K562 (cell line): ENCODE results near the gene CPNE1. TPM values are rescaled to one million over a fixed set of nuclear protein-coding genes. Genes with fewer than 3 reads are reported as not detected.

Experiments used
- polyA plus RNA-seq, 8 experiments: library from polyadenylated mRNA; depleted of rRNA in 4 of 8; stranded (reverse) in 5 of 8; unstranded in 3 of 8; fragments of >200 nt; fragmentation: Nextera tagmentation in 2 of 8; fragmentation: Illumina TruSeq in 1 of 8; extraction: Ambion mirVana in 2 of 8; extraction: Trizol in 1 of 8; gene quantifications; 2 replicates each; pipeline versions ENCODE4 v1.2.1 to v1.2.3, GENCODE V29; 2011 to 2014; ENCODE audit warnings: inconsistent platforms in 1 of 8, missing spikeins in 1 of 8
- small RNA-seq: library from RNA; depleted of rRNA; stranded (forward); fragments of <200 nt; gene quantifications from one replicate; pipeline ENCODE3, GENCODE V24; 2014
- total RNA-seq, 7 experiments: library from RNA; depleted of rRNA in 6 of 7; stranded (reverse); fragments of >200 nt in 6 of 7; fragmentation: Illumina TruSeq in 2 of 7; extraction: Trizol in 2 of 7; gene quantifications; 2 replicates each; pipeline versions ENCODE4 v1.2.1 to v1.2.3, GENCODE V29; 2011 to 2021; ENCODE audit warnings: low replicate concordance in 1 of 7

The CPNE1 gene
- total and polyA plus RNA-seq, 9 of the 15 experiments (the other 6 are each of a cell fraction or from before 2014, with no cell fraction given): 42.1 to 102 (median 56.0) TPM

Small RNA genes within 50 kb of the gene (small RNA-seq; reads per million reads assigned to genes)
- not detected for gene RNU6-759P
- gene RPL37P1: not detected

Other genes starting within 250 kb of the CPNE1 start
Only the 7 nearest of the 10 such genes appear.
- 121 and 137 TPM in 2 replicates for gene ERGIC3, start 122.8 kb downstream of the CPNE1 start, total RNA-seq (2014; rRNA removed)
- 117 and 147 TPM in 2 replicates for gene ERGIC3, start 122.8 kb downstream of the CPNE1 start, total RNA-seq (2014; rRNA removed; fragmentation: Illumina TruSeq; extraction: Trizol)
- gene ERGIC3, start 122.8 kb downstream of the CPNE1 start, total RNA-seq (2015; rRNA removed; fragmentation: Illumina TruSeq; extraction: Trizol): 155 and 160 TPM in 2 replicates
- 176 and 184 TPM in 2 replicates for gene ERGIC3, start 122.8 kb downstream of the CPNE1 start, total RNA-seq (2021)
- 261 and 327 TPM in 2 replicates for gene ERGIC3, start 122.8 kb downstream of the CPNE1 start, polyA plus RNA-seq (2011; rRNA removed)
- gene ERGIC3, start 122.8 kb downstream of the CPNE1 start, polyA plus RNA-seq (2014; fragmentation: Illumina TruSeq; extraction: Trizol): 201 and 212 TPM in 2 replicates
- 100 to 1,000 TPM; 243 to 278 TPM for gene ERGIC3, start 122.8 kb downstream of the CPNE1 start, polyA plus RNA-seq (2014; fragmentation: Nextera tagmentation; extraction: Ambion mirVana)
- gene ERGIC3, start 122.8 kb downstream of the CPNE1 start, polyA plus RNA-seq (2014; rRNA removed): 153 TPM in 2 replicates
- gene SPAG4, start 49.1 kb downstream of the CPNE1 start, total RNA-seq (2014; rRNA removed): 5.3 and 6.4 TPM in 2 replicates
- 2.0 and 2.8 TPM in 2 replicates for gene SPAG4, start 49.1 kb downstream of the CPNE1 start, total RNA-seq (2014; rRNA removed; fragmentation: Illumina TruSeq; extraction: Trizol)
- 1.5 and 3.4 TPM in 2 replicates for gene SPAG4, start 49.1 kb downstream of the CPNE1 start, total RNA-seq (2015; rRNA removed; fragmentation: Illumina TruSeq; extraction: Trizol)
- gene SPAG4, start 49.1 kb downstream of the CPNE1 start, total RNA-seq (2021): 7.2 and 9.6 TPM in 2 replicates
- gene SPAG4, start 49.1 kb downstream of the CPNE1 start, polyA plus RNA-seq (2011; rRNA removed): 11.4 and 12.2 TPM in 2 replicates
- 3.0 and 3.6 TPM in 2 replicates for gene SPAG4, start 49.1 kb downstream of the CPNE1 start, polyA plus RNA-seq (2014; fragmentation: Illumina TruSeq; extraction: Trizol)
- 1 to 10 TPM; 1.6 to 4.6 TPM for gene SPAG4, start 49.1 kb downstream of the CPNE1 start, polyA plus RNA-seq (2014; fragmentation: Nextera tagmentation; extraction: Ambion mirVana)
- gene SPAG4, start 49.1 kb downstream of the CPNE1 start, polyA plus RNA-seq (2014; rRNA removed): 6.8 and 8.4 TPM in 2 replicates
- gene RBM12, start within 50 bp of the CPNE1 start, total RNA-seq (2014; rRNA removed): 33.9 and 40.8 TPM in 2 replicates
- gene RBM12, start within 50 bp of the CPNE1 start, total RNA-seq (2014; rRNA removed; fragmentation: Illumina TruSeq; extraction: Trizol): 73.3 and 78.7 TPM in 2 replicates
- gene RBM12, start within 50 bp of the CPNE1 start, total RNA-seq (2015; rRNA removed; fragmentation: Illumina TruSeq; extraction: Trizol): 76.5 and 76.8 TPM in 2 replicates
- 120 TPM in 2 replicates for gene RBM12, start within 50 bp of the CPNE1 start, total RNA-seq (2021)
- gene RBM12, start within 50 bp of the CPNE1 start, polyA plus RNA-seq (2011; rRNA removed): 123 and 144 TPM in 2 replicates
- gene RBM12, start within 50 bp of the CPNE1 start, polyA plus RNA-seq (2014; fragmentation: Illumina TruSeq; extraction: Trizol): 133 and 162 TPM in 2 replicates
- gene RBM12, start within 50 bp of the CPNE1 start, polyA plus RNA-seq (2014; fragmentation: Nextera tagmentation; extraction: Ambion mirVana): 1 to 10 TPM; 5.0 to 10.0 TPM
- gene RBM12, start within 50 bp of the CPNE1 start, polyA plus RNA-seq (2014; rRNA removed): 49.1 and 57.9 TPM in 2 replicates
- 45.0 and 59.4 TPM in 2 replicates for gene NFS1, start 34.5 kb upstream of the CPNE1 start, total RNA-seq (2014; rRNA removed)
- 41.0 and 41.8 TPM in 2 replicates for gene NFS1, start 34.5 kb upstream of the CPNE1 start, total RNA-seq (2014; rRNA removed; fragmentation: Illumina TruSeq; extraction: Trizol)
- 34.1 and 34.7 TPM in 2 replicates for gene NFS1, start 34.5 kb upstream of the CPNE1 start, total RNA-seq (2015; rRNA removed; fragmentation: Illumina TruSeq; extraction: Trizol)
- 47.1 and 52.5 TPM in 2 replicates for gene NFS1, start 34.5 kb upstream of the CPNE1 start, total RNA-seq (2021)
- 72.2 and 76.3 TPM in 2 replicates for gene NFS1, start 34.5 kb upstream of the CPNE1 start, polyA plus RNA-seq (2011; rRNA removed)
- 48.0 and 51.9 TPM in 2 replicates for gene NFS1, start 34.5 kb upstream of the CPNE1 start, polyA plus RNA-seq (2014; fragmentation: Illumina TruSeq; extraction: Trizol)
- 10 to 100 TPM; 11.5 to 13.9 TPM for gene NFS1, start 34.5 kb upstream of the CPNE1 start, polyA plus RNA-seq (2014; fragmentation: Nextera tagmentation; extraction: Ambion mirVana)
- gene NFS1, start 34.5 kb upstream of the CPNE1 start, polyA plus RNA-seq (2014; rRNA removed): 84.8 and 94.6 TPM in 2 replicates
- gene ROMO1, start 34.5 kb upstream of the CPNE1 start, total RNA-seq (2014; rRNA removed): 422 and 571 TPM in 2 replicates
- gene ROMO1, start 34.5 kb upstream of the CPNE1 start, total RNA-seq (2014; rRNA removed; fragmentation: Illumina TruSeq; extraction: Trizol): 46.5 and 50.1 TPM in 2 replicates
- gene ROMO1, start 34.5 kb upstream of the CPNE1 start, total RNA-seq (2015; rRNA removed; fragmentation: Illumina TruSeq; extraction: Trizol): 137 and 139 TPM in 2 replicates
- 217 and 226 TPM in 2 replicates for gene ROMO1, start 34.5 kb upstream of the CPNE1 start, total RNA-seq (2021)
- gene ROMO1, start 34.5 kb upstream of the CPNE1 start, polyA plus RNA-seq (2011; rRNA removed): 179 and 193 TPM in 2 replicates
- gene ROMO1, start 34.5 kb upstream of the CPNE1 start, polyA plus RNA-seq (2014; fragmentation: Illumina TruSeq; extraction: Trizol): 31.8 and 117 TPM in 2 replicates
- 100 to 1,000 TPM; 635 to 741 TPM for gene ROMO1, start 34.5 kb upstream of the CPNE1 start, polyA plus RNA-seq (2014; fragmentation: Nextera tagmentation; extraction: Ambion mirVana)
- gene ROMO1, start 34.5 kb upstream of the CPNE1 start, polyA plus RNA-seq (2014; rRNA removed): 433 and 559 TPM in 2 replicates
- 241 and 314 TPM in 2 replicates for gene RBM39, start 77.4 kb upstream of the CPNE1 start, total RNA-seq (2014; rRNA removed)
- gene RBM39, start 77.4 kb upstream of the CPNE1 start, total RNA-seq (2014; rRNA removed; fragmentation: Illumina TruSeq; extraction: Trizol): 305 and 330 TPM in 2 replicates
- 297 and 319 TPM in 2 replicates for gene RBM39, start 77.4 kb upstream of the CPNE1 start, total RNA-seq (2015; rRNA removed; fragmentation: Illumina TruSeq; extraction: Trizol)
- 241 and 250 TPM in 2 replicates for gene RBM39, start 77.4 kb upstream of the CPNE1 start, total RNA-seq (2021)
- gene RBM39, start 77.4 kb upstream of the CPNE1 start, polyA plus RNA-seq (2011; rRNA removed): 187 and 191 TPM in 2 replicates
- gene RBM39, start 77.4 kb upstream of the CPNE1 start, polyA plus RNA-seq (2014; fragmentation: Illumina TruSeq; extraction: Trizol): 213 and 218 TPM in 2 replicates
- 100 to 1,000 TPM; 143 to 198 TPM for gene RBM39, start 77.4 kb upstream of the CPNE1 start, polyA plus RNA-seq (2014; fragmentation: Nextera tagmentation; extraction: Ambion mirVana)
- 212 and 228 TPM in 2 replicates for gene RBM39, start 77.4 kb upstream of the CPNE1 start, polyA plus RNA-seq (2014; rRNA removed)
- 54.2 and 60.3 TPM in 2 replicates for gene PHF20, start 107.1 kb upstream of the CPNE1 start, total RNA-seq (2014; rRNA removed)
- gene PHF20, start 107.1 kb upstream of the CPNE1 start, total RNA-seq (2014; rRNA removed; fragmentation: Illumina TruSeq; extraction: Trizol): 77.2 and 85.9 TPM in 2 replicates
- gene PHF20, start 107.1 kb upstream of the CPNE1 start, total RNA-seq (2015; rRNA removed; fragmentation: Illumina TruSeq; extraction: Trizol): 63.2 and 66.1 TPM in 2 replicates
- gene PHF20, start 107.1 kb upstream of the CPNE1 start, total RNA-seq (2021): 49.9 and 55.1 TPM in 2 replicates
- gene PHF20, start 107.1 kb upstream of the CPNE1 start, polyA plus RNA-seq (2011; rRNA removed): 35.7 and 49.9 TPM in 2 replicates
- 70.7 and 75.0 TPM in 2 replicates for gene PHF20, start 107.1 kb upstream of the CPNE1 start, polyA plus RNA-seq (2014; fragmentation: Illumina TruSeq; extraction: Trizol)
- gene PHF20, start 107.1 kb upstream of the CPNE1 start, polyA plus RNA-seq (2014; fragmentation: Nextera tagmentation; extraction: Ambion mirVana): 100 to 1,000 TPM; 178 to 196 TPM
- gene PHF20, start 107.1 kb upstream of the CPNE1 start, polyA plus RNA-seq (2014; rRNA removed): 83.3 and 86.9 TPM in 2 replicates